CD8-positive, alpha-beta memory T cell (primary cell): ENCODE data around the gene MYOM1. TPM values are rescaled to one million over a fixed set of nuclear protein-coding genes. Genes with fewer than 3 reads are reported as not detected.

Source experiments
- CTCF ChIA-PET: fragments of 350-600 bp; sonication (Branson Sonifier 250); formaldehyde crosslinking; loops from one replicate; lab custom pipeline; 2021; ENCODE audit warnings: antibody characterized with exemption; lab: Charles Lee
- POLR2A ChIA-PET: fragments of 350-600 bp; sonication (Branson Sonifier 250); formaldehyde crosslinking; loops from one replicate; lab custom pipeline; 2021; ENCODE audit warnings: antibody characterized with exemption; lab: Charles Lee
- DNase-seq, 5 donors: peaks; one replicate each; pipeline versions ENCODE4 v3.0.0 to v3.0.0-alpha.2; 2020 to 2022; ENCODE audit warnings: mixed read lengths in 1 of 5
- H3K27ac ChIP-seq: one replicate; pipeline ENCODE4 v1.7.0; 2013; ENCODE audit warnings: low read depth, mild to moderate bottlenecking, low read length, moderate library complexity
- H3K27me3 ChIP-seq: 2 replicates; pipeline ENCODE4 v1.7.0; 2013; ENCODE audit warnings: low read length, mild to moderate bottlenecking; ENCODE audit not compliant: insufficient read depth, poor library complexity, severe bottlenecking
- H3K36me3 ChIP-seq: 2 replicates; pipeline ENCODE4 v1.7.0; 2013; ENCODE audit warnings: mild to moderate bottlenecking, low read length, moderate library complexity; ENCODE audit not compliant: insufficient read depth
- H3K4me1 ChIP-seq: 2 replicates; pipeline ENCODE4 v1.7.0; 2013; ENCODE audit warnings: mild to moderate bottlenecking, low read length, moderate library complexity; ENCODE audit not compliant: insufficient read depth
- H3K4me3 ChIP-seq: 2 replicates; pipeline ENCODE4 v1.7.0; 2013; ENCODE audit warnings: mild to moderate bottlenecking, low read length
- H3K9me3 ChIP-seq: 2 replicates; pipeline ENCODE4 v1.7.0; 2013; ENCODE audit warnings: mild to moderate bottlenecking, low read length
- H3K27ac Mint-ChIP-seq, 8 donors: one replicate each; pipeline ENCODE4 v1.8.0; 2020 to 2021; ENCODE audit warnings: mixed read lengths in 8 of 8, mild to moderate bottlenecking in 6 of 8, inconsistent platforms in 3 of 8, moderate library complexity in 3 of 8
- H3K27me3 Mint-ChIP-seq, 2 donors: one replicate each; pipeline ENCODE4 v1.8.0; 2020 to 2021; ENCODE audit warnings: mixed read lengths in 2 of 2, mild to moderate bottlenecking in 1 of 2, moderate library complexity in 1 of 2
- H3K36me3 Mint-ChIP-seq, 3 donors: one replicate each; pipeline ENCODE4 v1.8.0; 2020 to 2021; ENCODE audit warnings: mixed read lengths in 3 of 3, inconsistent platforms in 1 of 3, mild to moderate bottlenecking in 1 of 3
- H3K4me1 Mint-ChIP-seq, 3 donors: one replicate each; pipeline ENCODE4 v1.8.0; 2020 to 2021; ENCODE audit warnings: mixed read lengths in 3 of 3, inconsistent platforms in 1 of 3, mild to moderate bottlenecking in 1 of 3
- H3K4me3 Mint-ChIP-seq, 7 donors: one replicate each; pipeline ENCODE4 v1.8.0; 2020 to 2021; ENCODE audit warnings: mixed read lengths in 7 of 7, mild to moderate bottlenecking in 6 of 7, moderate library complexity in 4 of 7, inconsistent platforms in 2 of 7
- H3K9me3 Mint-ChIP-seq, 5 donors: one replicate each; pipeline ENCODE4 v1.8.0; 2020 to 2022; ENCODE audit warnings: mixed read lengths in 5 of 5, mild to moderate bottlenecking in 3 of 5, moderate library complexity in 2 of 5, inconsistent platforms in 1 of 5
- polyA plus RNA-seq: library from polyadenylated mRNA; unstranded; fragments of 300-500 nt; fragmentation: Illumina TruSeq; gene quantifications from one replicate; pipeline ENCODE4 v1.2.3, GENCODE V29; 2021
- total RNA-seq, 2 experiments: library from RNA; stranded (reverse); gene quantifications; one replicate each; pipeline ENCODE4 v1.2.3, GENCODE V29; 2021

Gene MYOM1
- total and polyA plus RNA-seq, 3 experiments from 2014 or later: 0.84 to 1.2 (median 0.92) TPM

DNA sequence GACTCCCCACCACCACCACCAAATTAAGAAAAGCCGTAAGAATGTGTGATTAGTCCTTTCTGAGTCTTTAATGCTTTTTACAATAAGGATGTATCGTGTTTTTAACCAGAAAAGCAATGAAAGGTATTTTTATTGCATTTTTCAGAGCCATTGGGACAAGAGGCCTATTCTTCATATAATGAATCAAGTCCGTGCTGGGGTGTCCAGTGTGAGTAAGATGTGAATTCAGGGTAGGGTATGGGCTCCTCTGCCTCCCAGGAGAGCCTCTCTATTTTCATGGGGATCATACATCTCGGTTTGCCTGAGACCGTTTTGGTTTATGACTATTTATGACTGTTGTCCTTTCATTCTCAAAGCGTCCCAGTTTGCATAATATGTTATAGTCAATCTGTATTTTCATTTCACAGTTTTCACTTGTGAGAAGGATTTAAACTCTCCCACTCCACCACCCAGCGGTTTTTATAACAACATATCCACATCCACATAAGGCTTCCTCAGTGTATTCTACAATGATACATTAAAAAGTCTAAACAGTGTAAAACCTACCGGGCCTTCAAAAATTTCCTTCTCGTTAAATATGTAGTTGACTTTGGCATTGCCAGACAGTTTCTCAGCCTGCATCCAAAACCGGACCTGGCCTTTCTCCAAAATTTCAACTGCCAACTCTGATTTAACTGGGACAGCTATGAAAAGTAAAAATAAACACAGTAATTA lies 126.0 kb downstream of the MYOM1 start:
- Histone ChIP-seq H3K4me3 (no peak overlapping the region), H3K27me3 (no peaks in the 10 kb centered on the region), H3K36me3 (no peaks in the 10 kb centered on the region), H3K27ac (no peak overlapping the region), H3K9me3 (no peaks in the 10 kb centered on the region), H3K4me1 (peaks cover 21% of the 10 kb centered on the region)
- Mint-ChIP-seq H3K27me3 (no peaks in the 10 kb centered on the region), H3K9me3 (no peaks in the 10 kb centered on the region), H3K4me1 (peaks cover 18 to 21% (median 19%) of the 10 kb centered on the region in 3 donors), H3K27ac (no peak overlapping the region), H3K36me3 (peaks cover 0 to 2% (median 1%) of the 10 kb centered on the region in 3 donors), H3K4me3 (no peak overlapping the region)
- POLR2A ChIA-PET: no interaction called here
- CTCF ChIA-PET: interaction anchor here (1.2 kb wide), 1 partner anchor 31 kb away, joined by 3 read pairs; no protein-coding TSS in a partner anchor
- no peak for DNase-seq

DNA sequence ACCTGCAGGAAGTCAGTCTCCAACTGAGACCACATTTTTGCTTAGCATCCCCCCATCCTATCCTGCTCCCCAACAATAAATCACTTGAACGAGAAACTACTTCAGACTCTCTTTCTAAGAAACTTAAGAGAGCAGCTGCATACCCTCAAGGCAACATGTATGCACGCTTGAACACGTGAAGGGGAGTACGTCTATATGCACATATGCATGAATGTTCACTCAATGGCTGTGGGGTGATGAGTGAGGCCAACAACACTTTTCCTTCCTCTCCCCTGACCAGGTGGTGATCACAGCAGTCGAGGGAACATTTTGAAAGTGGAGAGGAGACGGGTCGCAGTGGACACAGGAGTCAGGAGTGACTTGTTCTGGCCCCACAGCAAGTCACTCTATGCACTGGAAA lies 127.0 kb downstream of the MYOM1 start:
- H3K4me1 ChIP-seq: peaks cover 17% of the 10 kb centered on the region
- CTCF ChIA-PET: no interaction called here

DNA sequence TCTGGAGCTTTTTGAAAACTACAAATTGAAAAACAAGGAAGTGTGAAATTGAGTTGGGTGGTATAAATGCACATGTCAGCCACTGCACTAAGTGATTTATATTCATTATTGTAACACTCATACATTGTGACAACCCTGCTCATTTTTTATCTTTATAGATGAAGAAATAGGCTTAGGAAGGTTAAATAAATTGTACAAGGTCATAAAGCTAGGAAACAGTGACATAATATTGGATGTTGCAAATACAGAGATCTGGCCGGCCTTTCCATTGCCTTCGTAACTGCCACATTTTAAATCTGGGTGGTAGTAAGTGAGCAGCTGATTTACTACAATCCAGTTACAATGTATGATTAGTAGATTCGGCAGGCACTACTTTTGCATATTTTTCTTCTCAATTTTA lies 130.2 kb downstream of the MYOM1 start:
- Mint-ChIP-seq H3K27me3 (peaks cover 0 to 2% of the 10 kb centered on the region in 2 donors), H3K4me3 (no peak overlapping the region), H3K9me3 (no peaks in the 10 kb centered on the region), H3K4me1 (peaks cover 4 to 9% (median 6%) of the 10 kb centered on the region in 3 donors), H3K27ac (no peak overlapping the region), H3K36me3 (peaks cover 0 to 2% (median 2%) of the 10 kb centered on the region in 3 donors)
- Histone ChIP-seq H3K9me3 (no peaks in the 10 kb centered on the region), H3K36me3 (no peaks in the 10 kb centered on the region), H3K27me3 (no peaks in the 10 kb centered on the region), H3K27ac (no peak overlapping the region), H3K4me1 (no peaks in the 10 kb centered on the region), H3K4me3 (no peak overlapping the region)
- ChIA-PET POLR2A (interaction anchor here (0.6 kb wide), 1 partner anchor 31 kb away, joined by 4 read pairs; no protein-coding TSS in a partner anchor), CTCF (interaction anchor here (0.9 to 1.7 kb wide), 2 partner anchors 11 to 27 kb away, joined by 4 read pairs; no protein-coding TSS in a partner anchor)
- no peak for DNase-seq

More for the DNA sequence above, 127.0 kb downstream of the MYOM1 start:
- H3K4me3 ChIP-seq: no peak overlapping the region
- peaks cover 0 to 2% (median 2%) of the 10 kb centered on the region in 3 donors for H3K36me3 Mint-ChIP-seq
- H3K27me3 ChIP-seq: no peaks in the 10 kb centered on the region
- POLR2A ChIA-PET: no interaction called here
- peak overlapping the region in 1 of 8 donors; percentile 58 for H3K27ac Mint-ChIP-seq
- no peak overlapping the region for H3K4me3 Mint-ChIP-seq
- no peak overlapping the region for H3K27ac ChIP-seq
- peaks cover 0 to 2% of the 10 kb centered on the region in 2 donors for H3K27me3 Mint-ChIP-seq
- DNase-seq: no peak
- H3K9me3 ChIP-seq: no peaks in the 10 kb centered on the region
- H3K9me3 Mint-ChIP-seq: no peaks in the 10 kb centered on the region
- peaks cover 19 to 26% (median 21%) of the 10 kb centered on the region in 3 donors for H3K4me1 Mint-ChIP-seq
- no peaks in the 10 kb centered on the region for H3K36me3 ChIP-seq

DNA sequence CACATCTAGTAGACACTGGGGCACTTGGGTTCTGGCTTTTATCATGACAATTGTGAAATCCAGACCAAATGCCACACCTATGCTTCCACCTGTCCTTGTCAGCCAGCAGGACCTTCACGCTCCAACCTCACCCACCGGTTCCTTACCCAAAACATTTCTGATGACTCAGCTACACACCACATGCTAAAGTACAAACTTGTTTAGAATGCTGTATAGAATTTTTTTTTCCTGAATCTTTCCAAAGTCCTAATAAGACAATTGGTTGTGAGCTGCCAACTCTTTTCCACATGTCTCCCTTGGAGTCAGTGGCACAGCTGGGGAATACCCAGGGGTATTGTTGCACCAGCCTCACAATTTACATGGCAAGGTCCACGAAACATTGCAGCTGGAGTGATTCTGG lies 131.3 kb downstream of the MYOM1 start:
- Mint-ChIP-seq H3K27me3 (peaks cover 0 to 2% of the 10 kb centered on the region in 2 donors), H3K4me3 (no peak overlapping the region), H3K9me3 (no peaks in the 10 kb centered on the region), H3K4me1 (peaks cover 4 to 9% (median 6%) of the 10 kb centered on the region in 3 donors), H3K27ac (peak overlapping the region in 1 of 8 donors; percentile 76), H3K36me3 (peaks cover 0 to 3% (median 2%) of the 10 kb centered on the region in 3 donors)
- ChIA-PET CTCF (interaction anchor here (0.9 to 2.0 kb wide), 2 partner anchors 26 to 94 kb away, joined by 4 to 7 read pairs; no protein-coding TSS in a partner anchor), POLR2A (no interaction called here)
- H3K4me1 ChIP-seq: no peaks in the 10 kb centered on the region
- H3K36me3 ChIP-seq: no peaks in the 10 kb centered on the region
- H3K27ac ChIP-seq: no peak overlapping the region
- H3K4me3 ChIP-seq: no peak overlapping the region
- DNase-seq: no peak
- no peaks in the 10 kb centered on the region for H3K27me3 ChIP-seq
- H3K9me3 ChIP-seq: no peaks in the 10 kb centered on the region

DNA sequence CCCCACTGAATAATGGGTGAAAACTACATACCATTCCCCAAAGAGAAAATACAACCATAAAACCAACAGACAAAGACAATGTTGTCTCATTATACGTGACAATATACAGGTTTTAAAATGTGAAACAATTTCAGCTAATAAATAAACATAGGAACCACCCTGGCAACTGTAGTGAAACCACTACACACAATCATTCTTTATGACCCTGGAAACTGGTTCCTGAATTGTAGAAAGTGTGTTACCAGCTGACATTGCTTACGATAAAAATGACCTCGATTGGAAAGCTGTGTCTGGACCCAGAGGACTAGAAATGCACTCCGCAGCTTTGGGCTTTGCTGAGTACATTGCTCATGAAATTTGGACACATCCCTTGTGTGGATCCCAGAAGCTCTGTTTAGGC lies 132.9 kb downstream of the MYOM1 start:
- H3K27me3 ChIP-seq: no peaks in the 10 kb centered on the region
- Mint-ChIP-seq H3K27me3 (peaks cover 0 to 2% of the 10 kb centered on the region in 2 donors), H3K9me3 (no peaks in the 10 kb centered on the region), H3K4me1 (peaks cover 4 to 9% (median 6%) of the 10 kb centered on the region in 3 donors), H3K36me3 (peaks cover 0 to 3% (median 2%) of the 10 kb centered on the region in 3 donors), H3K4me3 (no peak overlapping the region), H3K27ac (no peak overlapping the region)
- no peak overlapping the region for H3K27ac ChIP-seq
- CTCF ChIA-PET: interaction anchor here (1.3 to 2.0 kb wide), 3 partner anchors 10 to 92 kb away, joined by 5 to 7 read pairs (median 5); no protein-coding TSS in a partner anchor
- no peaks in the 10 kb centered on the region for H3K36me3 ChIP-seq
- no peak for DNase-seq
- POLR2A ChIA-PET: interaction anchor here (0.6 kb wide), 1 partner anchor 542 kb away, joined by 3 read pairs; no protein-coding TSS in a partner anchor
- H3K4me3 ChIP-seq: no peak overlapping the region
- H3K9me3 ChIP-seq: no peaks in the 10 kb centered on the region
- no peaks in the 10 kb centered on the region for H3K4me1 ChIP-seq

DNA sequence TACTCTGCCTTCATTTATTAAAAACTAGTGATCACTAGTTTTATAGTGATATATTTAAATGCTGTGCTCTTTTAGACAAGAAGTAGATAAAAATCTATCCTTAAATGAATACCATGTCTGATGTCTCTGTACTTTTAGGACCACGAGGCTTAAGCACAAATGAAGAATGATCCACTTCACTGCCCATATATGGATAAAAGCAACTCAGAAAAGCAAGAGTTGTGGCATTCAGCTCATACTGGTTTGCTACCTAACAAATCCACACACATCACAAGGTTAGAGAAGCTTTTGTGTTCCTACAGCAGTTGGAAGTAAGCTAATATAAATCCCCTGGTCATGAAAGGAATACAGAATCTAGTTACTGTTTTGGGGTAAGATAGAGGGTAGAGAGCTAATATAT lies 134.2 kb downstream of the MYOM1 start:
- Mint-ChIP-seq H3K4me1 (peaks cover 4 to 9% (median 6%) of the 10 kb centered on the region in 3 donors), H3K27ac (no peak overlapping the region), H3K4me3 (no peak overlapping the region), H3K9me3 (no peaks in the 10 kb centered on the region), H3K36me3 (peaks cover 2 to 4% (median 3%) of the 10 kb centered on the region in 3 donors), H3K27me3 (peaks cover 0 to 2% of the 10 kb centered on the region in 2 donors)
- CTCF ChIA-PET: interaction anchor here (0.6 to 1.3 kb wide), 2 partner anchors 92 to 271 kb away, joined by 3 read pairs; no protein-coding TSS in a partner anchor
- no peak overlapping the region for H3K27ac ChIP-seq
- DNase-seq: no peak
- H3K36me3 ChIP-seq: no peaks in the 10 kb centered on the region
- H3K27me3 ChIP-seq: no peaks in the 10 kb centered on the region
- H3K4me1 ChIP-seq: no peaks in the 10 kb centered on the region
- POLR2A ChIA-PET: no interaction called here
- H3K9me3 ChIP-seq: no peaks in the 10 kb centered on the region
- no peak overlapping the region for H3K4me3 ChIP-seq

DNA sequence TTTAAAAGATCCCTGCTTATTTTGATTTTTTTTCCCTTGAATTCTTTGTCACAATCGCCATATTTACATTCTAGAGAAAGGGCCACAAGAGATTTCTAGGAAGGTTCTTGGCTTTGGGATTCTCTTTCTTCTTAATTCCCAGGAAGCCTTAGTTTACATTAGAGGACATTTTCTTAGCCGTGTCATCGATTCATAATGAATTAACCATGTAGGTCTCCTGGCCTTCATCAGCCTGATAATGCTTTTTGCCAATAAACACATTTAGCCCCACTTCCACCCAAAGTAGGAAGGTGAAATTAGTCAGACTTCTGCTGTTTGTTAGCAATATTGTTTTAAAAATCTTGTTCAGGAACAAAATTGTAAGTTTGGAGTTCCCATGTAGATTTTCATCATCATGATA lies 135.6 kb downstream of the MYOM1 start:
- Mint-ChIP-seq H3K36me3 (peaks cover 0 to 4% (median 3%) of the 10 kb centered on the region in 3 donors), H3K27me3 (peaks cover 0 to 2% of the 10 kb centered on the region in 2 donors), H3K4me3 (no peak overlapping the region), H3K9me3 (no peaks in the 10 kb centered on the region), H3K4me1 (peaks cover 4 to 9% (median 6%) of the 10 kb centered on the region in 3 donors), H3K27ac (no peak overlapping the region)
- Histone ChIP-seq H3K27me3 (no peaks in the 10 kb centered on the region), H3K4me3 (no peak overlapping the region), H3K4me1 (no peaks in the 10 kb centered on the region), H3K9me3 (no peaks in the 10 kb centered on the region), H3K36me3 (no peaks in the 10 kb centered on the region), H3K27ac (no peak overlapping the region)
- ChIA-PET CTCF (interaction anchor here (0.7 to 3.1 kb wide), 2 partner anchors 21 kb away, joined by 3 to 9 read pairs; no protein-coding TSS in a partner anchor), POLR2A (no interaction called here)
- DNase-seq: no peak

DNA sequence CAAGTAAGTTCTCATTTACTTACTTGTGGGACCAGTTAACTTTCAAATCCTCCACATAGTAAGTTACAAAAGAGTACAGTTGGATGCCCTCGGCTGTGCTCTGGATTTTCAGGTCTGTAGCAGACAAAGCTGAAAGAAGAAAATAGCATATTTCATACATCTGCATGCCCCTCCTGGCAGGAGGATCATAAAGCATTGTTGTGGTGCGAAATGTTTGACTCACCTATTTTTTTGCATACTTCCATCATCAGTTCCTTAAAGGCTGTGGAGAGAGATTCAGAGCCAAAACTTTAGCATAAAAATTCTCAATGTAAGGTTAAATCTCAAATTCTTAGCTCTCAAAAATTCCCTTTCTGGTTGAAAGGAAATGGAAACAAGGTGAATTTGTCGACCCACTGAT lies 136.0 kb downstream of the MYOM1 start:
- Mint-ChIP-seq H3K36me3 (peaks cover 0 to 4% (median 1%) of the 10 kb centered on the region in 3 donors), H3K27ac (no peak overlapping the region), H3K9me3 (no peaks in the 10 kb centered on the region), H3K4me1 (peaks cover 4 to 9% (median 6%) of the 10 kb centered on the region in 3 donors), H3K27me3 (peaks cover 0 to 2% of the 10 kb centered on the region in 2 donors), H3K4me3 (no peak overlapping the region)
- Histone ChIP-seq H3K4me3 (no peak overlapping the region), H3K36me3 (no peaks in the 10 kb centered on the region), H3K27ac (no peak overlapping the region), H3K9me3 (no peaks in the 10 kb centered on the region), H3K4me1 (no peaks in the 10 kb centered on the region), H3K27me3 (no peaks in the 10 kb centered on the region)
- POLR2A ChIA-PET: no interaction called here
- DNase-seq: no peak
- CTCF ChIA-PET: interaction anchor here (3.1 kb wide), 1 partner anchor 21 kb away, joined by 9 read pairs; no protein-coding TSS in a partner anchor
